DND-41 (cell line): Measurements from ENCODE around the gene SIRPA.

Experiments used
- CTCF ChIP-seq: IDR thresholded peaks from 2 replicates; pipeline ENCODE4 v1.5.1; 2012; ENCODE audit warnings: borderline replicate concordance, low read length, moderate library complexity, mild to moderate bottlenecking; ENCODE audit not compliant: poor library complexity, severe bottlenecking; ENCODE audit errors: extremely low read depth
- EZH2 ChIP-seq: IDR thresholded peaks from 3 replicates; pipeline ENCODE4 v1.6.1; 2012; ENCODE audit warnings: borderline replicate concordance, low read depth, mild to moderate bottlenecking, moderate library complexity, low read length, inconsistent platforms; ENCODE audit not compliant: severe bottlenecking

- TF ChIP-seq CTCF (no peak), EZH2 (no peak)
Measured at GRCh38 chr20:1961374-1961773, 66.2 kb downstream of the SIRPA start.
